ENCODE data around the gene GBE1.
"Not testable (repeated sequence)": the region's sequence is repeated elsewhere in the genome, so short reads cannot be mapped to it uniquely, and the experiment has no call there.

The GBE1 gene

GRCh38 chr3:81788610-81789009, 27.2 kb upstream of the GBE1 start:
- no peak for TF ChIP-seq CTCF (IDR thresholded peaks at IDR 0.05; ENCODE audit: low read depth, low read length, missing control alignments)
- no peak for DNase-seq (ENCODE audit: low read depth)
- no peak overlapping the region for H3K4me3 ChIP-seq (ENCODE audit: low read depth, low read length)

- H3K4me3 ChIP-seq (ENCODE audit: low read depth, low read length), result no peak overlapping the region
- DNase-seq (ENCODE audit: low read depth), result no peak
- no peak for TF ChIP-seq CTCF (IDR thresholded peaks at IDR 0.05; ENCODE audit: low read depth, low read length, missing control alignments)
Measured at GRCh38 chr3:81788044-81788443, 26.6 kb upstream of the GBE1 start.

DNA sequence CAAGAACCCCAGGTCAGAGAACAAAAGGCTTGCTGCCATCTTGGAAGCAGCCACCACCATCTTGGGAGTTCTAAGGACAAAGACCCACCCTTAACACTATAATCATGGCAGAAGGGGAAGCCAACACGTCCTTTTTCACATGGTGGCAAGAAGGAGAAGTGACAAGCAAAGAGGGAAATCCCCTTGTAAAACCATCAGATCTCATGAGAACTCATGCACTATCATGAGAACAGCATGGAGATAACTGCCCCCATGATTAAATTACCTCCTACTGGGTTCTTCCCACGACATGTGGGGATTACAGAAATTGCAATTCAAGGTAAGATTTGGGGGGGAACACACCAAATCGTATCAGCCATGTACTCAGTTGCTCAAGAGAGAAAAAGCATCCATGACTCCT, 21.1 kb upstream of the GBE1 start:
- DNase-seq (ENCODE audit: low read depth), result no peak
- no peak for TF ChIP-seq CTCF (IDR thresholded peaks at IDR 0.05; ENCODE audit: low read depth, low read length, missing control alignments)
- no peak overlapping the region for H3K4me3 ChIP-seq (ENCODE audit: low read depth, low read length)

DNA sequence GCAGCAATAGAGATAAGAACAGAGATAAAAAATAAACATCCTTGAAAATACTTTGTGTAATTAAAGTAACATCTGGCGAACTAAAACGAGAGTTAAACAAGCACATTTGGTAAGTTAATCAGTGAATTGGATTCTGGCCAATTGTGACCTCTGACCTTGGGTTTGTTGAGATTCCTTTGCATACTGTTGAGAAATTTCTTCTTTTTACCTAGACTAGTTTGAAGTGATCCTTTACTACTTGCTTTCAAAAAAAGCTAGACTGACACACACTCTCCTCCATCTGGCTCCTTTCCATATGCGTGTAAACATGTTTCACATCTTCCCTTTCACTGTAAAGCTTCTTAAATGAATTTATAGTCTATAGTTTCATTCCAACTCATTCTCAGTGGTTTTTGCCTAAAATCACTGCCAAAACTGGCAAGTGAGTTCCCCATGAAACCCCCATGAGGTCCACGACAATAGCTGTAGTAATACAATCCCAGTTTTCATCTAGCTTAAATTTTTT, 17.3 kb upstream of the GBE1 start:
- no peak for DNase-seq (ENCODE audit: low read depth)
- no peak overlapping the region for H3K4me3 ChIP-seq (ENCODE audit: low read depth, low read length)
- TF ChIP-seq CTCF (IDR thresholded peaks at IDR 0.05; ENCODE audit: low read depth, low read length, missing control alignments), result no peak

GRCh38 chr3:81776643-81777042, 15.2 kb upstream of the GBE1 start:
- DNase-seq (ENCODE audit: low read depth), result no peak
- no peak for TF ChIP-seq CTCF (IDR thresholded peaks at IDR 0.05; ENCODE audit: low read depth, low read length, missing control alignments)
- no peak overlapping the region for H3K4me3 ChIP-seq (ENCODE audit: low read depth, low read length)

DNA sequence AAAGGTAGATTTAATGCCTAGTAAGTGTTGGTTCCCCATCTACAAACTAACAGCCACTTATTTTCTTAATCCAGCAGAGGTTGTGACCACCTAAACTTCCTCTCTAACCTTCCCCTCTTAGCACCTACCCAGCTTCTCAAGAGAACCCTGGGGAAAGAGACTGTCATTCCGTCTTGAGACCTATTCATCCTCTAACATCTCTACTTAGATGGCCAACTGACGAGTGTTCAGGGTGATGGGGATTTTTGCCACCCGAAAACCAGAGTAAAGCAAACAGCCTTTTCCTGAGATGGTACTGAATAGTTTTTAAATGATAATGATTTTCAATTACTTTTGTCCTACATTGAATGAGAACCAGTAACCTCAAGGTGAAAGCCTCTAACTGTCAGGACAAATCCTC, 9.3 kb upstream of the GBE1 start:
- no peak overlapping the region for H3K4me3 ChIP-seq (ENCODE audit: low read depth, low read length)
- DNase-seq (ENCODE audit: low read depth), result no peak
- no peak for TF ChIP-seq CTCF (IDR thresholded peaks at IDR 0.05; ENCODE audit: low read depth, low read length, missing control alignments)

DNA sequence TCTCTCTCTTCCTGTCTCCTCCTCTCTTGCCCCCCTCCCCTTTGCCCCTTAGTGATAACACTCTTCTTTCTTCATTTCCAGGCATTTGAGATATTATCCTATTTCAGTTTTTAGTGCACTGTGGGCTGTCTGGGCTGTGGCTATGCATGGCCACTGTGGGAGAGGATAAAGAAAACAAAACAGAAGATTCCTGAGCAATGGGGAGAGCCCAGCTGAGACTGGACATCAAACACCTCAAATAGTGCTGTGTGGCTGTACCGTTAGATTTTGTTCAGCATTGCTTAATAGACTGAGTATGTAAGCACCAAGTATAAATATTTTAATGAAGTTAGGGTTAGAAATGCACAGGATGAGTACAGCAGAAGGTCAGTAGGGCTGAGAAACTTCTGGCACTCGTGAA, 7.9 kb upstream of the GBE1 start:
- no peak overlapping the region for H3K4me3 ChIP-seq (ENCODE audit: low read depth, low read length)
- DNase-seq (ENCODE audit: low read depth), result no peak
- TF ChIP-seq CTCF (IDR thresholded peaks at IDR 0.05; ENCODE audit: low read depth, low read length, missing control alignments), result no peak

- not testable (repeated sequence) for H3K4me3 ChIP-seq (ENCODE audit: low read depth, low read length); DNase-seq (ENCODE audit: low read depth)
Measured at GRCh38 chr3:81767250-81767859, 5.9 kb upstream of the GBE1 start.

All from GM12864 (cell line).